IMR-90 (cell line): ENCODE measurements around the gene RP2. TPM values are rescaled to one million over a fixed set of nuclear protein-coding genes. Genes with fewer than 3 reads are reported as not detected.

Experiments used
- ATAC-seq: fragments of 200-7000 bp; cut with Tn5 transposase; 2 replicates; pipeline ENCODE4 v1.9.1; 2020; ENCODE audit warnings: low read depth, mild to moderate bottlenecking, moderate library complexity
- BruUV-seq: library from RNA; stranded (reverse); fragments of 400-500 nt; replicated peaks from 2 replicates; lab custom pipeline; 2021; lab: Mats Ljungman, UMichigan
- CTCF ChIA-PET: fragments of 300-600 bp; formaldehyde crosslinking; extraction: SDS; loops from one replicate; lab custom pipeline; 2021; ENCODE audit warnings: antibody characterized with exemption; lab: Yijun Ruan, JAX
- POLR2A ChIA-PET: fragments of 300-600 bp; sonication (Branson Sonifier 250); formaldehyde crosslinking; loops from one replicate; lab custom pipeline; 2022; ENCODE audit warnings: antibody characterized with exemption; ENCODE audit not compliant: unreplicated experiment; lab: Charles Lee
- DNase-seq: peaks from one replicate; pipeline ENCODE4 v3.0.0; 2013
- H2AFZ ChIP-seq: replicated peaks from 2 replicates; pipeline ENCODE3; 2013; ENCODE audit warnings: low read length, mild to moderate bottlenecking; ENCODE audit not compliant: poor library complexity
- H2AK5ac ChIP-seq: 2 replicates; pipeline ENCODE4 v1.6.1; 2013; ENCODE audit warnings: low read depth, low read length, inconsistent platforms
- H2AK9ac ChIP-seq: replicated peaks from 2 replicates; pipeline ENCODE3; 2013; ENCODE audit warnings: mild to moderate bottlenecking, low read depth, low read length, moderate library complexity; ENCODE audit not compliant: poor library complexity
- H2BK120ac ChIP-seq: 2 replicates; pipeline ENCODE4 v1.6.1; 2013; ENCODE audit warnings: low read depth, low read length, inconsistent platforms
- H2BK15ac ChIP-seq: 3 replicates; pipeline ENCODE4 v1.6.1; 2013; ENCODE audit warnings: low read depth, low read length, inconsistent platforms
- H2BK20ac ChIP-seq: 2 replicates; pipeline ENCODE4 v1.6.1; 2013; ENCODE audit warnings: low read depth, mild to moderate bottlenecking, inconsistent platforms, low read length, moderate library complexity
- H2BK5ac ChIP-seq: 2 replicates; pipeline ENCODE4 v1.6.1; 2013; ENCODE audit warnings: mild to moderate bottlenecking, low read depth, low read length, inconsistent platforms; ENCODE audit not compliant: poor library complexity, severe bottlenecking
- H3K14ac ChIP-seq: replicated peaks from 2 replicates; pipeline ENCODE4 v1.6.1; 2013; ENCODE audit warnings: low read depth, low read length, inconsistent platforms
- H3K18ac ChIP-seq: 2 replicates; pipeline ENCODE4 v1.6.1; 2013; ENCODE audit warnings: low read depth, low read length, control low read depth
- H3K23ac ChIP-seq: 2 replicates; pipeline ENCODE4 v1.6.1; 2013; ENCODE audit warnings: low read depth, low read length, inconsistent platforms
- H3K27ac ChIP-seq: 2 replicates; pipeline ENCODE4 v1.5.1; 2013; ENCODE audit warnings: mild to moderate bottlenecking, control low read depth, low read length; ENCODE audit not compliant: insufficient read depth
- H3K27me3 ChIP-seq: 2 replicates; pipeline ENCODE4 v1.6.1; 2013; ENCODE audit warnings: low read length; ENCODE audit not compliant: control insufficient read depth, insufficient read depth
- H3K36me3 ChIP-seq: 2 replicates; pipeline ENCODE4 v1.6.1; 2013; ENCODE audit warnings: low read length, mixed read lengths; ENCODE audit not compliant: control insufficient read depth, insufficient read depth
- H3K4ac ChIP-seq: 2 replicates; pipeline ENCODE4 v1.6.1; 2013; ENCODE audit warnings: low read depth, low read length, inconsistent platforms
- H3K4me1 ChIP-seq: 2 replicates; pipeline ENCODE4 v1.6.1; 2013; ENCODE audit warnings: low read length, mixed read lengths; ENCODE audit not compliant: control insufficient read depth, insufficient read depth
- H3K4me2 ChIP-seq: 2 replicates; pipeline ENCODE4 v1.6.1; 2013; ENCODE audit warnings: low read depth, mild to moderate bottlenecking, control low read depth, low read length, moderate library complexity
- H3K4me3 ChIP-seq: 2 replicates; pipeline ENCODE4 v1.5.1; 2013; ENCODE audit warnings: low read depth, mild to moderate bottlenecking, control low read depth, low read length, moderate library complexity; ENCODE audit not compliant: insufficient read depth
- H3K56ac ChIP-seq: 2 replicates; pipeline ENCODE4 v1.6.1; 2013; ENCODE audit warnings: low read length, inconsistent platforms; ENCODE audit not compliant: insufficient read depth; ENCODE audit errors: extremely low read depth
- H3K79me1 ChIP-seq, 2 experiments: 2 replicates each; pipeline ENCODE4 v1.6.1; 2013; ENCODE audit warnings: low read length in 2 of 2, inconsistent platforms in 1 of 2, low read depth in 1 of 2
- H3K9ac ChIP-seq: 2 replicates; pipeline ENCODE4 v1.6.1; 2013; ENCODE audit warnings: low read depth, low read length, control low read depth
- H3K9me1 ChIP-seq: 2 replicates; pipeline ENCODE4 v1.6.1; 2013; ENCODE audit warnings: low read length, inconsistent platforms; ENCODE audit not compliant: insufficient read depth
- H3K9me3 ChIP-seq: 2 replicates; pipeline ENCODE4 v1.6.1; 2013; ENCODE audit warnings: low read length; ENCODE audit not compliant: control insufficient read depth, insufficient read depth
- H4K20me1 ChIP-seq: 2 replicates; pipeline ENCODE4 v1.6.1; 2013; ENCODE audit warnings: low read length, inconsistent platforms; ENCODE audit not compliant: insufficient read depth
- H4K5ac ChIP-seq: 2 replicates; pipeline ENCODE4 v1.6.1; 2013; ENCODE audit warnings: mild to moderate bottlenecking, low read depth, low read length, control low read depth
- H4K8ac ChIP-seq, 2 experiments: 2 replicates each; pipeline ENCODE4 v1.6.1; 2013; ENCODE audit warnings: low read depth in 2 of 2, low read length in 2 of 2, control low read depth in 1 of 2, inconsistent platforms in 1 of 2
- H4K91ac ChIP-seq: 2 replicates; pipeline ENCODE4 v1.6.1; 2013; ENCODE audit warnings: low read depth, low read length, inconsistent platforms; ENCODE audit not compliant: insufficient read depth
- CEBPB ChIP-seq: IDR thresholded peaks from 2 replicates; pipeline ENCODE4 v1.6.1; 2012; ENCODE audit warnings: low read depth, low read length, improper control_type of control experiment
- ELK1 ChIP-seq: fragments of 150-350 bp; IDR thresholded peaks from 2 replicates; pipeline ENCODE4 v1.6.1; 2016; ENCODE audit warnings: low read depth, mild to moderate bottlenecking, low read length, moderate library complexity, borderline replicate concordance
- FOS ChIP-seq: fragments of 150-350 bp; IDR thresholded peaks from 2 replicates; pipeline ENCODE4 v1.6.1; 2016; ENCODE audit warnings: low read depth, low read length
- MAZ ChIP-seq: IDR thresholded peaks from 2 replicates; pipeline ENCODE4 v1.6.1; 2012; ENCODE audit warnings: low read depth, mild to moderate bottlenecking, low read length, improper control_type of control experiment, moderate library complexity, borderline replicate concordance
- MXI1 ChIP-seq: IDR thresholded peaks from 2 replicates; pipeline ENCODE4 v1.6.1; 2012; ENCODE audit warnings: low read depth, mild to moderate bottlenecking, low read length, moderate library complexity, borderline replicate concordance
- NFE2L2 ChIP-seq: fragments of 150-350 bp; IDR thresholded peaks from 2 replicates; pipeline ENCODE4 v1.6.1; 2016; ENCODE audit warnings: low read depth, mild to moderate bottlenecking, low read length
- RCOR1 ChIP-seq: IDR thresholded peaks from 2 replicates; pipeline ENCODE4 v1.6.1; 2012; ENCODE audit warnings: mild to moderate bottlenecking, low read length, improper control_type of control experiment; ENCODE audit not compliant: insufficient replicate concordance
- RFX5 ChIP-seq: IDR thresholded peaks from 2 replicates; pipeline ENCODE4 v1.8.0; 2012; ENCODE audit warnings: low read depth, mild to moderate bottlenecking, low read length, moderate library complexity
- SMC3 ChIP-seq: fragments of 150-350 bp; IDR thresholded peaks from 2 replicates; pipeline ENCODE4 v1.6.1; 2016; ENCODE audit warnings: low read depth, mild to moderate bottlenecking, antibody characterized with exemption, low read length, moderate library complexity
- USF2 ChIP-seq: fragments of 150-350 bp; IDR thresholded peaks from 2 replicates; pipeline ENCODE4 v1.6.1; 2017; ENCODE audit warnings: mild to moderate bottlenecking, antibody characterized with exemption, low read length, low read depth
- WGBS, 2 experiments: methylation state at CpG; one replicate each; pipeline versions ENCODE4 v1.1.5 to v1.1.7; 2013; ENCODE audit warnings: missing lambda C conversion rate in 2 of 2; ENCODE audit not compliant: insufficient read length in 1 of 2; ENCODE audit errors: extremely low coverage in 2 of 2; 5-methylcytosine and 5-hydroxymethylcytosine counted together
- dilution Hi-C: fragments of 300-500 bp; cut with HindIII; formaldehyde crosslinking; loops from one replicate; pipeline ENCODE4 v1.14.3; 2018; ENCODE audit warnings: low sequenced_read_pairs; ENCODE audit not compliant: unreplicated experiment
- in situ Hi-C: fragments of 300-500 bp; cut with MboI; formaldehyde crosslinking; loops from 3 replicates; pipeline ENCODE4 v1.14.3; 2019; ENCODE audit warnings: low sequenced_read_pairs, inconsistent platforms, mixed read lengths
- intact Hi-C: fragments of 100-400 bp; cut with micrococcal nuclease; formaldehyde crosslinking; loops from 2 replicates; pipeline ENCODE4 v1.10.0; 2022
- polyA plus RNA-seq, 3 experiments: library from polyadenylated mRNA; depleted of rRNA; stranded (reverse); fragments of >200 nt; gene quantifications; 2 replicates each; pipeline ENCODE4 v1.2.3, GENCODE V29; 2012; ENCODE audit warnings: low replicate concordance in 1 of 3
- total RNA-seq: library from RNA; depleted of rRNA; stranded (reverse); fragments of >200 nt; gene quantifications from 2 replicates; pipeline ENCODE4 v1.2.3, GENCODE V29; 2012
- TF ChIP-seq, protein P1 (sequence below): conservative IDR thresholded peaks from 2 replicates; pipeline ENCODE4 v1.5.1; 2012; ENCODE audit warnings: mild to moderate bottlenecking, low read depth, low read length, improper control_type of control experiment

The RP2 gene
- total and polyA plus RNA-seq, 2 of the 4 experiments (the other 2 are of a cell fraction): 6.8 to 17.0 TPM

DNA sequence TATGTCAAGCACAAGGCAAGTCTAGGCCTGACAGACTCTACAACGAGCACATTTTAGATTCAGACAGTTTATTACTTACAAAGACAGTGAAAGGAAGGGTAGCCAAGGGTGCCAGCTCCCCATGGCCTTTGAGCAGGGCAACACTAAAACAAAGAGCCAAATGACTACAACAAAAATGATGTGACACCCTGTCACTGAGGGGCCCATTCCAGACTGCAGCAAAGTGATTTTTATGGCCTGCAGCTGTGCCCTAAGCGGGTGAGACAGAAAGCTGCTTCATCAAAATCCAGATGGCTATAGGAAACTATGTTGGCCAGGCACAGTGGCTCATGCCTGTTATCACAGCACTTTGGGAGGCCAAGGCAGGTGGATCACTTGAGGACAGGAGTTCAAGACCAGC, 13.4 kb upstream of the RP2 start:
- WGBS, 2 experiments: 0% methylated on average over 1 of the region's 2 CpGs; no CpG with 5 or more reads in 1 of the 2 experiments
- Histone ChIP-seq H3K4me1 (no peaks in the 10 kb centered on the region), H3K9ac (no peak overlapping the region), H4K91ac (no peak overlapping the region), H3K4ac (no peak overlapping the region), H3K4me3 (no peak overlapping the region), H2BK5ac (no peak overlapping the region), H2BK120ac (no peak overlapping the region), H4K8ac (no peak overlapping the region), H4K5ac (no peak overlapping the region), H4K20me1 (no peaks in the 10 kb centered on the region), H3K14ac (no peak overlapping the region), H3K18ac (no peak overlapping the region), H3K27me3 (peaks cover 2% of the 10 kb centered on the region; the same call in 1 of the 2 replicates), H3K36me3 (no peaks in the 10 kb centered on the region), H2BK20ac (no peak overlapping the region), H2AFZ (no peak overlapping the region), H3K23ac (no peak overlapping the region), H2AK5ac (no peak overlapping the region), H3K79me1 (no peaks in the 10 kb centered on the region), H3K9me1 (no peaks in the 10 kb centered on the region), H3K4me2 (no peak overlapping the region), H3K9me3 (no peaks in the 10 kb centered on the region), H2AK9ac (no peak overlapping the region), H3K27ac (no peak overlapping the region), H3K56ac (no peak overlapping the region), H2BK15ac (no peak overlapping the region)
- ATAC-seq (no peak), DNase-seq (no peak)
- ChIA-PET CTCF (no interaction called here), POLR2A (interaction anchor here (0.6 kb wide), 1 partner anchor 55 kb away, joined by 4 read pairs; no protein-coding TSS in a partner anchor)
- intact Hi-C loops (no loop called here), dilution Hi-C loops (no loop called here), in situ Hi-C loops (no loop called here)
- no TSS peak for BruUV-seq
- TF ChIP-seq, protein P1, sequence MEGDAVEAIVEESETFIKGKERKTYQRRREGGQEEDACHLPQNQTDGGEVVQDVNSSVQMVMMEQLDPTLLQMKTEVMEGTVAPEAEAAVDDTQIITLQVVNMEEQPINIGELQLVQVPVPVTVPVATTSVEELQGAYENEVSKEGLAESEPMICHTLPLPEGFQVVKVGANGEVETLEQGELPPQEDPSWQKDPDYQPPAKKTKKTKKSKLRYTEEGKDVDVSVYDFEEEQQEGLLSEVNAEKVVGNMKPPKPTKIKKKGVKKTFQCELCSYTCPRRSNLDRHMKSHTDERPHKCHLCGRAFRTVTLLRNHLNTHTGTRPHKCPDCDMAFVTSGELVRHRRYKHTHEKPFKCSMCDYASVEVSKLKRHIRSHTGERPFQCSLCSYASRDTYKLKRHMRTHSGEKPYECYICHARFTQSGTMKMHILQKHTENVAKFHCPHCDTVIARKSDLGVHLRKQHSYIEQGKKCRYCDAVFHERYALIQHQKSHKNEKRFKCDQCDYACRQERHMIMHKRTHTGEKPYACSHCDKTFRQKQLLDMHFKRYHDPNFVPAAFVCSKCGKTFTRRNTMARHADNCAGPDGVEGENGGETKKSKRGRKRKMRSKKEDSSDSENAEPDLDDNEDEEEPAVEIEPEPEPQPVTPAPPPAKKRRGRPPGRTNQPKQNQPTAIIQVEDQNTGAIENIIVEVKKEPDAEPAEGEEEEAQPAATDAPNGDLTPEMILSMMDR: no peak
- TF ChIP-seq FOS (no peak), MAZ (no peak), RFX5 (no peak), NFE2L2 (no peak), RCOR1 (no peak), MXI1 (no peak), CEBPB (no peak), ELK1 (no peak), USF2 (no peak), SMC3 (no peak)
